Measurements from ENCODE around the gene TMEM218.

The TMEM218 gene

GRCh38 chr11:125079151-125079877, 32.1 kb downstream of the TMEM218 start:
- no peak overlapping the region for H3K27ac ChIP-seq

GRCh38 chr11:125078516-125079140, 32.8 kb downstream of the TMEM218 start:
- TF ChIP-seq, protein P1, sequence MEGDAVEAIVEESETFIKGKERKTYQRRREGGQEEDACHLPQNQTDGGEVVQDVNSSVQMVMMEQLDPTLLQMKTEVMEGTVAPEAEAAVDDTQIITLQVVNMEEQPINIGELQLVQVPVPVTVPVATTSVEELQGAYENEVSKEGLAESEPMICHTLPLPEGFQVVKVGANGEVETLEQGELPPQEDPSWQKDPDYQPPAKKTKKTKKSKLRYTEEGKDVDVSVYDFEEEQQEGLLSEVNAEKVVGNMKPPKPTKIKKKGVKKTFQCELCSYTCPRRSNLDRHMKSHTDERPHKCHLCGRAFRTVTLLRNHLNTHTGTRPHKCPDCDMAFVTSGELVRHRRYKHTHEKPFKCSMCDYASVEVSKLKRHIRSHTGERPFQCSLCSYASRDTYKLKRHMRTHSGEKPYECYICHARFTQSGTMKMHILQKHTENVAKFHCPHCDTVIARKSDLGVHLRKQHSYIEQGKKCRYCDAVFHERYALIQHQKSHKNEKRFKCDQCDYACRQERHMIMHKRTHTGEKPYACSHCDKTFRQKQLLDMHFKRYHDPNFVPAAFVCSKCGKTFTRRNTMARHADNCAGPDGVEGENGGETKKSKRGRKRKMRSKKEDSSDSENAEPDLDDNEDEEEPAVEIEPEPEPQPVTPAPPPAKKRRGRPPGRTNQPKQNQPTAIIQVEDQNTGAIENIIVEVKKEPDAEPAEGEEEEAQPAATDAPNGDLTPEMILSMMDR (conservative IDR thresholded peaks at IDR 0.05) = no peak
- H3K27ac ChIP-seq = no peak overlapping the region

More at GRCh38 chr11:125079151-125079877, 32.1 kb downstream of the TMEM218 start:
- TF ChIP-seq, protein P1 (conservative IDR thresholded peaks at IDR 0.05) = no peak

- H3K27ac ChIP-seq = no peak overlapping the region
- TF ChIP-seq, protein P1 (conservative IDR thresholded peaks at IDR 0.05) = no peak
These were observed 33.4 kb downstream of the TMEM218 start for GRCh38 chr11:125078016-125078415.

GRCh38 chr11:125076378-125076945, 35.0 kb downstream of the TMEM218 start:
- TF ChIP-seq, protein P1 (conservative IDR thresholded peaks at IDR 0.05) = no peak
- no peak overlapping the region for H3K27ac ChIP-seq

DNA sequence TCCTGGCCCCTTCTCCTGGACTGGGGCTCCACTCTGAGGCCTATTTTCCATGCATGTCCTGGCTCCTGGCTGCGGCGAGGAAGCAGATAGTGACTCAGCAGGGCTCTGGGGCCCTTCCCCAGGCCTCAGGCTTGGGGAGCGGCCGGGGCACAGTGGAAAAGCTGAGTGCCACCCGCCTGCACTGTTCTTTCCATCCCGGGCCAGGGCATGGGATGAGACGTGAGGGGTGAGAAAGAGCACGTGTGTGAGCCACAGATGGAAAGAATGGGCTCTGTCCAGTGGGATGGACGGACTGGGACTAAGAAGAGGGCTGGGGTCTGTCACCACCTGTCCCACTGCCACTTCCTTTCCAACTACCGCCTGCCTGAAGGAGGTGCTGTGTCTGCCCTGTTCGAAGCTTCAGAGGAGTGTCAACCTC, 35.5 kb downstream of the TMEM218 start:
- no peak overlapping the region for H3K27ac ChIP-seq
- TF ChIP-seq, protein P1 (conservative IDR thresholded peaks at IDR 0.05) = no peak

DNA sequence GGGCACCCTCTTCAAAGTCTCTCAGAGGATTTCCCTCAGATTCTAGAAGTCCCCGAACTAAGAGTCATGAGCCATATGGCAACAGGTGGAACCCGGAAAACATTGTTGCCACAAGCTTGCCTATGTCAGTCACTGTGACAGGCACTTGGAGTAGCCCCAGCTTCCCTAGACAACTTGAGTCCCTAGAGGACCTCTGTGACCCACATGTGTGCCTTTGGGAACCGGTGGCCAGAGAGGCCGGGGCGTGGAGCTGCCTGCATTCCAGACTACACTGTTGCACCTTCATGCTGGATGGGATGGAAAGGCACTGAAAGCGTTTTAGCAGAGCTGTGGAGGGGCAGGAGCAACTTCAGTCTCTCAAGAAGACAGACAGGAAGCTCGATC, 36.2 kb downstream of the TMEM218 start:
- H3K27ac ChIP-seq = no peak overlapping the region
- TF ChIP-seq, protein P1 (conservative IDR thresholded peaks at IDR 0.05) = no peak

DNA sequence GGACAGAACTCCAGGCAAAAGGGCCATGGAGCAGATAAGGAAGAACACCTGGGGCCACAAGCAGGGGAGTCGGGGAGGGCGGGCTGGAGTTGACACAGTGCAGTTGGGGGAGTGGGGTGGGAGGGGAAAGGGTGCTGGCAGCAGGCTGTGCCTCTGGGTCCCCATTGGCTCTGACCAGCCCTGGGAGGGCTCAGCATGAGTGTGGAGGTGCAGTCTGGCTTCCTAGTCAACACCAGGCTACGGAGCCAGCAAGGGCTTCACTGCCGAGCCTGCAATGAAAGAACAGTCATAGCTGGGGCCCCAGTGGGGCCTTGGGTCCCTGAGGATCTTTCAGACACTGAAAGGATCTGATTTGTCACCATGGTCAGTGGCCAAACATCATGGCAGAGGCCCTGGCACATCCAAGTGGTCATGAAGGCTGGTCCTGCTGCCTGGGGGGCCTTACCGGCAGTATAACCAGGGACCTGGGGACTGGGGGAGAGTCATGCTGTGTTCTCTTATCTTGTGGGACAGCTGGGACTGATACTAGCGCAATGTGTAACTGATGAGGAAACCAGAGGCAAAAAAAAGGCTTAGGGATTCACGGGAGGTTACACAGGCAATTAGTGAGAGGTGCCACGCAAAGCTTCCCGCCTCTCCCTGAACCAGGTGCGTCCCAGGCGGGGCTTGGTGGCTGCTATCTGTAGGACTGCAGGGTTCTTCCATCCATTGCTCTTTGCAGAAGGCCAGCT, 36.8 kb downstream of the TMEM218 start:
- no peak overlapping the region for H3K27ac ChIP-seq
- TF ChIP-seq, protein P1 (conservative IDR thresholded peaks at IDR 0.05) = no peak
